ENCODE measurements around the gene MLKL.

Gene MLKL

GRCh38 chr16:74700438-74701225 lies at the start of gene MLKL:
TSS of gene MLKL (minus strand) at chr16:74700862. CDS start at chr16:74695757, 5,105 bp downstream.
- peak; percentile 4 to 12 for DNase-seq (ENCODE audit: low read depth in 2 of 2)

- no peak for DNase-seq (ENCODE audit: low read depth in 2 of 2)
These were observed 48.8 kb upstream of the MLKL start for GRCh38 chr16:74749291-74750055.

- DNase-seq (ENCODE audit: low read depth in 2 of 2), result no peak
These were observed 48.0 kb upstream of the MLKL start for GRCh38 chr16:74748616-74749026.

GRCh38 chr16:74747716-74748615 lies 47.3 kb upstream of the MLKL start:
- no peak for DNase-seq (ENCODE audit: low read depth in 2 of 2)

- DNase-seq (ENCODE audit: low read depth in 2 of 2), result no peak
These were observed 45.3 kb upstream of the MLKL start for GRCh38 chr16:74745926-74746325.

GRCh38 chr16:74745109-74745615 lies 44.5 kb upstream of the MLKL start:
- no peak for DNase-seq (ENCODE audit: low read depth in 2 of 2)

- DNase-seq (ENCODE audit: low read depth in 2 of 2), result no peak
These were observed 43.9 kb upstream of the MLKL start for GRCh38 chr16:74744566-74744965.

GRCh38 chr16:74743668-74744299 lies 43.1 kb upstream of the MLKL start:
- peak in 1 of 2 experiments; percentile 16 for DNase-seq (ENCODE audit: low read depth in 2 of 2)

- no peak for DNase-seq (ENCODE audit: low read depth in 2 of 2)
These were observed 42.5 kb upstream of the MLKL start for GRCh38 chr16:74743045-74743667.

GRCh38 chr16:74742051-74742481 lies 41.4 kb upstream of the MLKL start:
- peak in 1 of 2 experiments; percentile 22 for DNase-seq (ENCODE audit: low read depth in 2 of 2)

- DNase-seq (ENCODE audit: low read depth in 2 of 2), result no peak
These were observed 40.2 kb upstream of the MLKL start for GRCh38 chr16:74740795-74741304.

- no peak for DNase-seq (ENCODE audit: low read depth in 2 of 2)
These were observed 38.6 kb upstream of the MLKL start for GRCh38 chr16:74739275-74739674.

- DNase-seq (ENCODE audit: low read depth in 2 of 2), result no peak
These were observed 38.2 kb upstream of the MLKL start for GRCh38 chr16:74738816-74739215.

- DNase-seq (ENCODE audit: low read depth in 2 of 2), result no peak
These were observed 37.5 kb upstream of the MLKL start for GRCh38 chr16:74738113-74738541.

- DNase-seq (ENCODE audit: low read depth in 2 of 2), result no peak
These were observed 36.9 kb upstream of the MLKL start for GRCh38 chr16:74737521-74737920.

GRCh38 chr16:74736531-74737157 lies 36.0 kb upstream of the MLKL start:
- no peak for DNase-seq (ENCODE audit: low read depth in 2 of 2)

GRCh38 chr16:74735554-74735953 lies 34.9 kb upstream of the MLKL start:
- no peak for DNase-seq (ENCODE audit: low read depth in 2 of 2)

- no peak for DNase-seq (ENCODE audit: low read depth in 2 of 2)
These were observed 34.4 kb upstream of the MLKL start for GRCh38 chr16:74735162-74735452.

- no peak for DNase-seq (ENCODE audit: low read depth in 2 of 2)
These were observed 33.9 kb upstream of the MLKL start for GRCh38 chr16:74734361-74735161.

Data from fibroblast of skin of left quadriceps (primary cell).